Adrenal gland (tissue), 5 donors: Measurements from ENCODE around the gene CNDP1.

Experiments
- POLR2A ChIP-seq, 2 donors: fragments of 450-650 bp; IDR thresholded peaks; one replicate each; pipeline ENCODE4 v1.6.1; 2017; ENCODE audit warnings: antibody characterized with exemption in 2 of 2, mild to moderate bottlenecking in 2 of 2, moderate library complexity in 1 of 2
- TF ChIP-seq, protein P1 (sequence below), 6 experiments: fragments of 450-650 bp in 4 of 6; fragments of 200-600 bp in 2 of 6; sonication (generic) in 1 of 6; IDR thresholded peaks; 1 replicate in 5 of 6; 2 replicates in 1 of 6; pipeline versions ENCODE4 v1.5.1 to v1.8.0; 2016 to 2021; ENCODE audit warnings: antibody characterized with exemption in 6 of 6, mild to moderate bottlenecking in 2 of 6, moderate library complexity in 1 of 6
- donor health status: DM: no; HTN: no; CAD: no.

DNA sequence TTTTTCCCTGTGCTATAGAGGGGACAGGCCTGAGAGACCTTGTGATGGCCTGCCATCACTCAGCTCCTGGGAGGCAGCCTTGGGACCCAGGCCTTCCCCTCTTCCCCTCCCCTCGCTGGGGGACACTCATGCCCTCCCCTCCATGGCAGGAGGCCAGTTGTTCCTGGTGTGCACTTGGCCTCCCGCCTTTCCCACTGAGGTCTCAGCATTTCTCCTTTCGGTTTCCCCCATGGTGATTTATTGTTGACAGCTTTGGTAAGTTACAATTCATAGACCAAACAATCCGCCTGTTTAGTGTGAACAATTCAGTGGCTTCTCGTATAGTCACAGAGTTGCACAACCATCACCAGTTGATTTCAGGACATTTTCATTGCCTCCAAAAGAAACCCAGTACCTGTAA is 10.2 kb upstream of the CNDP1 start:
- TF ChIP-seq, protein P1, sequence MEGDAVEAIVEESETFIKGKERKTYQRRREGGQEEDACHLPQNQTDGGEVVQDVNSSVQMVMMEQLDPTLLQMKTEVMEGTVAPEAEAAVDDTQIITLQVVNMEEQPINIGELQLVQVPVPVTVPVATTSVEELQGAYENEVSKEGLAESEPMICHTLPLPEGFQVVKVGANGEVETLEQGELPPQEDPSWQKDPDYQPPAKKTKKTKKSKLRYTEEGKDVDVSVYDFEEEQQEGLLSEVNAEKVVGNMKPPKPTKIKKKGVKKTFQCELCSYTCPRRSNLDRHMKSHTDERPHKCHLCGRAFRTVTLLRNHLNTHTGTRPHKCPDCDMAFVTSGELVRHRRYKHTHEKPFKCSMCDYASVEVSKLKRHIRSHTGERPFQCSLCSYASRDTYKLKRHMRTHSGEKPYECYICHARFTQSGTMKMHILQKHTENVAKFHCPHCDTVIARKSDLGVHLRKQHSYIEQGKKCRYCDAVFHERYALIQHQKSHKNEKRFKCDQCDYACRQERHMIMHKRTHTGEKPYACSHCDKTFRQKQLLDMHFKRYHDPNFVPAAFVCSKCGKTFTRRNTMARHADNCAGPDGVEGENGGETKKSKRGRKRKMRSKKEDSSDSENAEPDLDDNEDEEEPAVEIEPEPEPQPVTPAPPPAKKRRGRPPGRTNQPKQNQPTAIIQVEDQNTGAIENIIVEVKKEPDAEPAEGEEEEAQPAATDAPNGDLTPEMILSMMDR (IDR thresholded peaks at IDR 0.05): no peak
- no peak for TF ChIP-seq POLR2A (IDR thresholded peaks at IDR 0.05)
